Gastroesophageal sphincter (tissue), 4 donors: ENCODE data around the gene PRKG1. TPM values are rescaled to one million over a fixed set of nuclear protein-coding genes. Genes with fewer than 3 reads are reported as not detected.

Source experiments
- ATAC-seq: fragments of 150-250 bp; one replicate; pipeline ENCODE4 v1.9.1; 2016; ENCODE audit warnings: mild to moderate bottlenecking, moderate library complexity
- H3K27ac ChIP-seq, 4 donors: fragments of 200-600 bp; sonication (generic) in 3 of 4; 1 replicate in 3 of 4; 2 replicates in 1 of 4; pipeline ENCODE4 v1.5.1; 2016 to 2019
- H3K27me3 ChIP-seq: fragments of 200-600 bp; sonication (generic); one replicate; pipeline ENCODE4 v1.5.1; 2019
- H3K36me3 ChIP-seq, 2 donors: fragments of 200-600 bp; sonication (generic); one replicate each; pipeline ENCODE4 v1.5.1; 2019; ENCODE audit warnings: control low read depth in 1 of 2
- H3K4me1 ChIP-seq, 3 donors: fragments of 200-600 bp; sonication (generic); 1 replicate in 2 of 3; 2 replicates in 1 of 3; pipeline ENCODE4 v1.5.1; 2016 to 2019; ENCODE audit warnings: control low read depth in 2 of 3
- H3K4me3 ChIP-seq, 2 donors: fragments of 200-600 bp; sonication (generic); one replicate each; pipeline ENCODE4 v1.5.1; 2019; ENCODE audit warnings: mild to moderate bottlenecking in 1 of 2, moderate library complexity in 1 of 2
- H3K9me3 ChIP-seq, 3 donors: fragments of 200-600 bp; sonication (generic); one replicate each; pipeline ENCODE4 v1.5.1; 2017 to 2019; ENCODE audit warnings: control low read depth in 2 of 3
- EP300 ChIP-seq: sonication (generic); formaldehyde crosslinking; IDR thresholded peaks from one replicate; pipeline ENCODE4 v1.6.1; 2017; ENCODE audit warnings: antibody characterized with exemption, mild to moderate bottlenecking
- POLR2A ChIP-seq, 2 donors: fragments of 450-650 bp; IDR thresholded peaks; one replicate each; pipeline ENCODE4 v1.6.1; 2017; ENCODE audit warnings: antibody characterized with exemption in 2 of 2, mild to moderate bottlenecking in 2 of 2, moderate library complexity in 1 of 2
- POLR2AphosphoS5 ChIP-seq: sonication (generic); formaldehyde crosslinking; IDR thresholded peaks from one replicate; pipeline ENCODE4 v1.6.1; 2017; ENCODE audit warnings: antibody characterized with exemption
- WGBS, 2 donors: methylation state at CpG; one replicate each; pipeline ENCODE4 v1.1.5; 2018; ENCODE audit warnings: low coverage in 1 of 2; 5-methylcytosine and 5-hydroxymethylcytosine counted together
- total RNA-seq, 4 donors: library from RNA; depleted of rRNA; stranded (reverse); fragments of >200 nt; gene quantifications; one replicate each; pipeline ENCODE4 v1.1.0, GENCODE V29; 2016
- TF ChIP-seq, protein P1 (sequence below), 4 experiments: fragments of 200-600 bp in 2 of 4; fragments of 450-650 bp in 2 of 4; sonication (generic) in 1 of 4; IDR thresholded peaks; one replicate each; pipeline ENCODE4 v1.5.1; 2017 to 2019; ENCODE audit warnings: antibody characterized with exemption in 4 of 4, mild to moderate bottlenecking in 2 of 4, moderate library complexity in 2 of 4

The PRKG1 gene
- total RNA-seq, 4 donors from 2014 or later, result 27.5 to 73.2 (median 39.2) TPM

DNA sequence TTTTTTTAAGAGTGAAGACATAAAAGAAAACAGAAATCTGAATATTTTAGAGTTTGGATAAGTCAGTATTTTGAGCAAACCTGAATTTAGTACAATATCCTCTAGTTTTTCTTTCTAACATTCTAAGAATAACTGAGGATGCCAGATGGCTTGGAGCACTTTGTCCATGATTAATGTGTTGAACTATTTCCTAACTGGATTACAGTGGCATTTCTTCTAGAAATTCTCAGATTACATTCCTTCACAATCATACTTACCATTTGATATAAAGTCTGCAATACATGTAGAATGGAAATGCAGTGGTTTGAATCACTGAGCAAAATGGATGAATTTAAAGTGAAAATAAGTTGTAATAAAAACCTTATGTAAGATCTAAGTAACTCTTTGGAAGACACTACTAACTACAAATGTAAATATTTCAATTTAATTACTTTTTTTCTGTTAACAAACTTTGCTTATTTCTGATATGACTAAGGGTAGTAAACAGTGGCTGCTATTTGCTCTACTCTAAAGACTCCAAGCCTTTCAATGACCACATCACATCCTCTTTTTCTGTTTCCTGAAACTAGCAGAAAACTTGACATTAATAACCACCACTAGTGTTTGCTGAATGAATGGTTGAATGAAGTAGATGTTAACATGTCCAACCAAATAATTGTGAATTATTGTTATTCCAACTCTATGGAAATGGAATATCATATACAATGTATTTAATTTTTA, 102.8 kb downstream of the PRKG1 start:
- TF ChIP-seq POLR2AphosphoS5 (peak; percentile 50), EP300 (no peak), POLR2A (IDR thresholded peaks at IDR 0.05) (no peak)
- TF ChIP-seq, protein P1, sequence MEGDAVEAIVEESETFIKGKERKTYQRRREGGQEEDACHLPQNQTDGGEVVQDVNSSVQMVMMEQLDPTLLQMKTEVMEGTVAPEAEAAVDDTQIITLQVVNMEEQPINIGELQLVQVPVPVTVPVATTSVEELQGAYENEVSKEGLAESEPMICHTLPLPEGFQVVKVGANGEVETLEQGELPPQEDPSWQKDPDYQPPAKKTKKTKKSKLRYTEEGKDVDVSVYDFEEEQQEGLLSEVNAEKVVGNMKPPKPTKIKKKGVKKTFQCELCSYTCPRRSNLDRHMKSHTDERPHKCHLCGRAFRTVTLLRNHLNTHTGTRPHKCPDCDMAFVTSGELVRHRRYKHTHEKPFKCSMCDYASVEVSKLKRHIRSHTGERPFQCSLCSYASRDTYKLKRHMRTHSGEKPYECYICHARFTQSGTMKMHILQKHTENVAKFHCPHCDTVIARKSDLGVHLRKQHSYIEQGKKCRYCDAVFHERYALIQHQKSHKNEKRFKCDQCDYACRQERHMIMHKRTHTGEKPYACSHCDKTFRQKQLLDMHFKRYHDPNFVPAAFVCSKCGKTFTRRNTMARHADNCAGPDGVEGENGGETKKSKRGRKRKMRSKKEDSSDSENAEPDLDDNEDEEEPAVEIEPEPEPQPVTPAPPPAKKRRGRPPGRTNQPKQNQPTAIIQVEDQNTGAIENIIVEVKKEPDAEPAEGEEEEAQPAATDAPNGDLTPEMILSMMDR (IDR thresholded peaks at IDR 0.05), result no peak
- no peak overlapping the region for H3K27ac ChIP-seq
- H3K4me3 ChIP-seq, result no peak overlapping the region
- H3K36me3 ChIP-seq, result no peaks in the 10 kb centered on the region
- H3K4me1 ChIP-seq, result peaks cover 0 to 10% (median 0%) of the 10 kb centered on the region in 3 donors
- H3K9me3 ChIP-seq, result no peaks in the 10 kb centered on the region
- no peaks in the 10 kb centered on the region for H3K27me3 ChIP-seq
- no peak for ATAC-seq

DNA sequence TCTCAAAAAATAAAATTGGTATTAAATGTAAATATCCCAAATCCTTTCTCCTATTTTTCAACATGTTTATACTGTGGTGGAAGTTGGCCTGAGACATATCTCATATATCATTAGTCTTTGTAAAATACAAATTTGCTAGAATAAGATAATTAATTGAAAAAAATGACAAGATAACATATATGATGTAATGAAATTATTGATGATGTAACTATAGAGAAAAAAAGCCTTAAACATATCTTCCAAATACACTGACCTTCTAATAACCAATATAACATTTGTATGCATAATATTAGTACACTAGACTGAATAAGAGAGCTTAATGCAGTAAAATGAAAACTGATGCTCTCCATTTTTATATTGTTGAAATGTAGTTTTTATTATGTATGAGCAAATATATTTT, 104.3 kb downstream of the PRKG1 start:
- no peak overlapping the region for H3K27ac ChIP-seq

DNA sequence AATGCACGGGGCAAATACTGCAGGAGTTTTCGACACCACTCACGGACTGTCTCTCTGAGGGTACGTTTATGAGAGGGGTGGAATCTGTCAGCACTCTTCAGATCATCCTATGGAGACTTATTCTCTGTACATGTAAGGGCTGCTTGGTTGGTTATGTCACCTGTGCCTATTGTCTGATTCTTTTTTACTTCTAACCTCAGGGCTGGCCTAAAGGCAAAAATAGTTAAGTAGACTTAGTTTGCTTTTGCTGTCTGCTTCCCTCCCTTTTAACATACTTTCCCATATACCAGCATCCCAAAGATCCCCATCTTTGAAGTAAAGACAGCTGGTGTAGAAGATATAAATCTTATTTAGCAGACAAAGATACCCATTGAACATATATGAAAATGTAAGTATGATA, 105.9 kb downstream of the PRKG1 start:
- TF ChIP-seq EP300, result no peak
- no peak for TF ChIP-seq POLR2A (IDR thresholded peaks at IDR 0.05)
- no peak for TF ChIP-seq POLR2AphosphoS5
- TF ChIP-seq, protein P1 (IDR thresholded peaks at IDR 0.05), result no peak
- WGBS, 2 donors, result 80 to 93% methylated on average over 4 of the region's 4 CpGs
- Histone ChIP-seq H3K27ac (no peak overlapping the region), H3K4me1 (peaks cover 0 to 10% (median 0%) of the 10 kb centered on the region in 3 donors), H3K4me3 (no peak overlapping the region), H3K27me3 (no peaks in the 10 kb centered on the region), H3K9me3 (no peaks in the 10 kb centered on the region), H3K36me3 (no peaks in the 10 kb centered on the region)
- no peak for ATAC-seq

More for the DNA sequence above, 104.3 kb downstream of the PRKG1 start:
- H3K9me3 ChIP-seq, result no peaks in the 10 kb centered on the region
- H3K36me3 ChIP-seq, result no peaks in the 10 kb centered on the region
- ATAC-seq, result no peak
- H3K4me3 ChIP-seq, result no peak overlapping the region
- peaks cover 0 to 10% (median 0%) of the 10 kb centered on the region in 3 donors for H3K4me1 ChIP-seq
- H3K27me3 ChIP-seq, result no peaks in the 10 kb centered on the region
- TF ChIP-seq POLR2A (IDR thresholded peaks at IDR 0.05) (no peak), POLR2AphosphoS5 (no peak), EP300 (no peak)
- TF ChIP-seq, protein P1 (IDR thresholded peaks at IDR 0.05), result no peak

DNA sequence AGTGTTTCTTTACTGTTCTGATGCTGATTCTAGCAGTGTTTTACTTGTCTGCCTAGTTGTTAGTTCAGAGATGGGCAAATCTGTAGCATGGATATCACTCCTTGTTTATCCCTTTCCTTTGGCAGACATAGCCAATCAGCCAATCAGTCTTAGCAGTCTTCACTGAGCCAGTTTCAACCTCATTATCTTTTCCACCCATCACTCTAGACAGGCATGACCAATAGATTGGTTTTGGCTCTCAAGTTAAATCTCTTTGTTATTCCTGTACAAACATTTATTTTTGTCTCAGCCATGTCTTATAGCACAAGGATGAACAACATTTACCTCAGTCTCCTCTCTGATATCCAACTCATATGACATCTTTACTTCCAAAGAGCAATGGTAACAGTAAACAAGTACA, 109.5 kb downstream of the PRKG1 start:
- Histone ChIP-seq H3K4me3 (no peak overlapping the region), H3K9me3 (no peaks in the 10 kb centered on the region), H3K4me1 (peaks cover 0 to 8% (median 0%) of the 10 kb centered on the region in 3 donors), H3K27ac (no peak overlapping the region), H3K27me3 (no peaks in the 10 kb centered on the region), H3K36me3 (no peaks in the 10 kb centered on the region)
- ATAC-seq, result no peak
- TF ChIP-seq EP300 (no peak), POLR2AphosphoS5 (no peak), POLR2A (IDR thresholded peaks at IDR 0.05) (no peak)
- TF ChIP-seq, protein P1 (IDR thresholded peaks at IDR 0.05), result no peak

DNA sequence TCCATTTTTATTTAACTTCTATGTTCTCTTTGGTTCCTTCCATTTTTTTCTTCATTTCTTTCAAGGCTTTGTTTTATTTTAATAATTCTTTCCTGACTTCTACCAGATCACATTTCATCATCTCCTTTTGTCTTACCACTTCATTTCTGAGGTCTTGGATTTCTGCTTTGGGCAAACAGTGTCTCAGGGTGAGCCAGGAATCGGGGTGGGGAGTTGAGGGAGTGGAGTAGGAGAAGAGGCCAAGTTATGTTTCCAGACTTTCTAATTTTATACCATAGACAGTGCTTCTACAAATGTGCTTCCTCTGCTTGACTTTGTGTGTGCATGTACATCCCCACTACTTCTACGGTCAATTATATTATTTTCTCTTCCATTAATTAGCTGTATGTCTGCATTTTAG, 112.1 kb downstream of the PRKG1 start:
- TF ChIP-seq POLR2AphosphoS5 (no peak), EP300 (no peak), POLR2A (IDR thresholded peaks at IDR 0.05) (no peak)
- TF ChIP-seq, protein P1 (IDR thresholded peaks at IDR 0.05), result no peak
- Histone ChIP-seq H3K4me3 (no peak overlapping the region), H3K27ac (no peak overlapping the region), H3K27me3 (no peaks in the 10 kb centered on the region), H3K9me3 (no peaks in the 10 kb centered on the region), H3K4me1 (peaks cover 0 to 8% (median 2%) of the 10 kb centered on the region in 3 donors), H3K36me3 (no peaks in the 10 kb centered on the region)
- WGBS, 2 donors, result 55 to 57% methylated on average over 2 of the region's 2 CpGs
- no peak for ATAC-seq
